Right lobe of liver (tissue), 6 donors: ENCODE results near the gene ZNF280D. TPM values are rescaled to one million over a fixed set of nuclear protein-coding genes. Genes with fewer than 3 reads are reported as not detected.

ENCODE experiments used
- ATAC-seq, 4 donors: fragments of 200-7000 bp; cut with Tn5 transposase; one replicate each; pipeline ENCODE4 v1.9.1; 2020; ENCODE audit warnings: mild to moderate bottlenecking in 4 of 4, moderate library complexity in 4 of 4
- DNase-seq, 3 donors: peaks; one replicate each; pipeline ENCODE4 v3.0.0-alpha.2; 2020
- H3K27ac ChIP-seq, 3 donors: fragments of 200-600 bp; one replicate each; pipeline ENCODE4 v1.8.0; 2022
- H3K27me3 ChIP-seq, 2 donors: fragments of 200-600 bp; one replicate each; pipeline ENCODE4 v1.8.0; 2022
- H3K36me3 ChIP-seq, 4 donors: fragments of 200-600 bp; sonication (generic) in 1 of 4; one replicate each; pipeline versions ENCODE4 v1.5.1 to v1.8.0; 2017 to 2022; ENCODE audit warnings: control low read depth in 1 of 4
- H3K4me1 ChIP-seq, 4 donors: fragments of 200-600 bp; sonication (generic) in 1 of 4; one replicate each; pipeline versions ENCODE4 v1.5.1 to v1.8.0; 2017 to 2022; ENCODE audit warnings: control low read depth in 1 of 4
- H3K4me3 ChIP-seq, 3 donors: fragments of 200-600 bp; one replicate each; pipeline ENCODE4 v1.8.0; 2022
- H3K9me3 ChIP-seq, 4 donors: fragments of 200-600 bp; sonication (generic) in 1 of 4; one replicate each; pipeline versions ENCODE4 v1.5.1 to v1.8.0; 2017 to 2022; ENCODE audit warnings: control low read depth in 1 of 4
- POLR2A ChIP-seq: fragments of 450-650 bp; IDR thresholded peaks from one replicate; pipeline ENCODE4 v1.6.1; 2017; ENCODE audit warnings: antibody characterized with exemption, mild to moderate bottlenecking
- WGBS: methylation state at CpG from one replicate; pipeline ENCODE4 v1.1.6; 2018; ENCODE audit warnings: low coverage, low lambda C conversion rate; ENCODE audit not compliant: insufficient coverage; ENCODE audit errors: missing lambda C conversion rate; 5-methylcytosine and 5-hydroxymethylcytosine counted together
- intact Hi-C, 2 donors: fragments of 100-400 bp; cut with DNase I; formaldehyde crosslinking; loops; one replicate each; pipeline versions ENCODE4 v1.11.2 to v1.14.1; 2022
- total RNA-seq, 6 experiments: library from RNA; depleted of rRNA in 2 of 6; stranded (reverse); fragments of >200 nt in 2 of 6; fragmentation: NEBNext Ultra II Directional in 3 of 6; extraction: Animal tissue kit (Norgen Biotek cat#: 25700) in 3 of 6; gene quantifications; one replicate each; pipeline versions ENCODE4 v1.1.0 to v1.2.4, GENCODE V29; 2016 to 2023
- TF ChIP-seq, protein P1 (sequence below), 4 donors: fragments of 200-600 bp in 3 of 4; fragments of 450-650 bp in 1 of 4; IDR thresholded peaks; one replicate each; pipeline versions ENCODE4 v1.5.1 to v1.8.0; 2016 to 2022; ENCODE audit warnings: antibody characterized with exemption in 4 of 4, mild to moderate bottlenecking in 2 of 4
- donor health status: DM: no; HTN: yes; CAD: no.
- donor health status: DM: no; HTN: no; CAD: no.
- donor health status: DM: no; HTN: no; CAD: no.
- donor health status: DM: no; HTN: yes; CAD: no.
- donor health status: DM: no; HTN: yes; CAD: no.

ZNF280D gene
- total RNA-seq, 6 experiments from 2014 or later: 18.2 to 34.0 (median 18.7) TPM

DNA sequence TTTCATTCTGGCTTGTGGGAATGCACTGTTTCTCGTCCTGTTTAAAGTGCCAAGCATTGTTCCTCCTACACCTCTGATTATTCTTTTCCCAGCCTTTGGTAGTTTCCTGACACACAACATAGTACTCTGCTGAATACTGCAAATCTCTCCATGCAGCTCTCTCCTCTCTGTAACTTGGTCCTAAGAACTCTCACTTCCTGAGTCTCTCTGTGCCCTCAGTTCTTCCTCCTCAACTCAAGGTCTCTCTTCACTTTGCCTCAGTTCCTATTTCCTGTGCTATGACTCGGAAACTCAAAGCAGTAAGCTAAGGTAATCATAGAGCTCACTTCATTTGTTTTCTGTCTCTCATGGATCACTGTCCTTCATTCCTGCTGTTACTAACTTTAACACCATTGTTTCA is 113.4 kb downstream of the ZNF280D start:
- no peaks in the 10 kb centered on the region for H3K36me3 ChIP-seq
- H3K27ac ChIP-seq: no peak overlapping the region
- WGBS: 47% methylated on average over 2 of the region's 2 CpGs
- DNase-seq (no peak), ATAC-seq (peak; percentile 38 to 45 (median 40))
- no peaks in the 10 kb centered on the region for H3K4me1 ChIP-seq
- no peaks in the 10 kb centered on the region for H3K27me3 ChIP-seq
- H3K4me3 ChIP-seq: no peak overlapping the region
- no peaks in the 10 kb centered on the region for H3K9me3 ChIP-seq
- TF ChIP-seq, protein P1, sequence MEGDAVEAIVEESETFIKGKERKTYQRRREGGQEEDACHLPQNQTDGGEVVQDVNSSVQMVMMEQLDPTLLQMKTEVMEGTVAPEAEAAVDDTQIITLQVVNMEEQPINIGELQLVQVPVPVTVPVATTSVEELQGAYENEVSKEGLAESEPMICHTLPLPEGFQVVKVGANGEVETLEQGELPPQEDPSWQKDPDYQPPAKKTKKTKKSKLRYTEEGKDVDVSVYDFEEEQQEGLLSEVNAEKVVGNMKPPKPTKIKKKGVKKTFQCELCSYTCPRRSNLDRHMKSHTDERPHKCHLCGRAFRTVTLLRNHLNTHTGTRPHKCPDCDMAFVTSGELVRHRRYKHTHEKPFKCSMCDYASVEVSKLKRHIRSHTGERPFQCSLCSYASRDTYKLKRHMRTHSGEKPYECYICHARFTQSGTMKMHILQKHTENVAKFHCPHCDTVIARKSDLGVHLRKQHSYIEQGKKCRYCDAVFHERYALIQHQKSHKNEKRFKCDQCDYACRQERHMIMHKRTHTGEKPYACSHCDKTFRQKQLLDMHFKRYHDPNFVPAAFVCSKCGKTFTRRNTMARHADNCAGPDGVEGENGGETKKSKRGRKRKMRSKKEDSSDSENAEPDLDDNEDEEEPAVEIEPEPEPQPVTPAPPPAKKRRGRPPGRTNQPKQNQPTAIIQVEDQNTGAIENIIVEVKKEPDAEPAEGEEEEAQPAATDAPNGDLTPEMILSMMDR (IDR thresholded peaks at IDR 0.05): no peak
- no peak for TF ChIP-seq POLR2A
- intact Hi-C loops: no loop called here

DNA sequence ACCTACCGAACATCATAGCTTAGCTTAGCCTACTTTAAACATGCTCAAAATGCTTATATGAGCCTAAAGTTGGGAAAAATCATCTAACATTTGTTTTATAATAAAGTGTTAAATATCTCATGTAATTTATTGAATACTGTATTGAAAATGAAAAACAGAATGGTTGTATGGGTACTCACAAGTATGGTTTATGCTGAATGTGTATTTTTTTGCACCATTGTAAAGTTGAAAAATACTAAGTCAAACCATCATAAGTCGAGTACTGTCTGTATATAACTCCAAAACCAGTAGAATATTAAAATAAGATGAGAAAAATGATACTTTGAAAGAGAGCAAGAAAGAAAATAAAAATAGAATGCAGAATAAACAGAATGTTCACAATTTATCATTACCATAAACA is 115.7 kb downstream of the ZNF280D start:
- Histone ChIP-seq H3K27me3 (no peaks in the 10 kb centered on the region), H3K9me3 (no peaks in the 10 kb centered on the region), H3K27ac (no peak overlapping the region), H3K4me1 (no peaks in the 10 kb centered on the region), H3K4me3 (no peak overlapping the region), H3K36me3 (no peaks in the 10 kb centered on the region)
- intact Hi-C loops: no loop called here
- 89% methylated on average over 2 of the region's 2 CpGs for WGBS
- TF ChIP-seq, protein P1 (IDR thresholded peaks at IDR 0.05): no peak
- no peak for TF ChIP-seq POLR2A
- no peak for DNase-seq
- no peak for ATAC-seq

DNA sequence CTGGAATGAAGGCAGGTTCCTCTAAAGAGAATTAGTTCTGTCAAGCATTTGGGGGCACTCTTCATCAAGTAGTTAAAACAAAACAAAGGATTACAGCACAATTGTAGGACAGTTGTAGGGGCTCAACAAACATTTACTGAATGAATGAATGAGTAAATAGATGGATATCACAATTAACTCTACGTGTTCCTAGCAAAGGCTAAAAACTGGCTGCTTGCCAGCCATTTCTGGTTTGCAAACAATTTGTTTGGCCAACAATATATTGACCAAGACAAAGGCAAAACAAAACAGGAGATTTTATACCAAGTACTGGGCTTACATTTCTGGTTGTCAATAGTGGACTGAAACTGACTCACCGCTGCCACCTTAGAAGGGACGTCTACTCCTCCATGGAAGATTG is 116.8 kb downstream of the ZNF280D start:
- 58% methylated on average over 3 of the region's 3 CpGs for WGBS
- Histone ChIP-seq H3K27me3 (no peaks in the 10 kb centered on the region), H3K9me3 (no peaks in the 10 kb centered on the region), H3K4me1 (no peaks in the 10 kb centered on the region), H3K27ac (no peak overlapping the region), H3K36me3 (no peaks in the 10 kb centered on the region), H3K4me3 (no peak overlapping the region)
- TF ChIP-seq POLR2A: no peak
- TF ChIP-seq, protein P1 (IDR thresholded peaks at IDR 0.05): no peak
- no peak for DNase-seq
- intact Hi-C loops: no loop called here
- peak in 1 of 4 donors; percentile 53 for ATAC-seq

- Histone ChIP-seq H3K9me3 (no peaks in the 10 kb centered on the region), H3K4me3 (no peak overlapping the region), H3K36me3 (no peaks in the 10 kb centered on the region), H3K4me1 (no peaks in the 10 kb centered on the region), H3K27ac (no peak overlapping the region), H3K27me3 (no peaks in the 10 kb centered on the region)
- 87% methylated on average over 3 of the region's 4 CpGs for WGBS
- no peak for TF ChIP-seq POLR2A
- TF ChIP-seq, protein P1 (IDR thresholded peaks at IDR 0.05): no peak
- intact Hi-C loops: no loop called here
- DNase-seq: no peak
- no peak for ATAC-seq
Observed at GRCh38 chr15:56613811-56614210, 119.5 kb downstream of the ZNF280D start.

DNA sequence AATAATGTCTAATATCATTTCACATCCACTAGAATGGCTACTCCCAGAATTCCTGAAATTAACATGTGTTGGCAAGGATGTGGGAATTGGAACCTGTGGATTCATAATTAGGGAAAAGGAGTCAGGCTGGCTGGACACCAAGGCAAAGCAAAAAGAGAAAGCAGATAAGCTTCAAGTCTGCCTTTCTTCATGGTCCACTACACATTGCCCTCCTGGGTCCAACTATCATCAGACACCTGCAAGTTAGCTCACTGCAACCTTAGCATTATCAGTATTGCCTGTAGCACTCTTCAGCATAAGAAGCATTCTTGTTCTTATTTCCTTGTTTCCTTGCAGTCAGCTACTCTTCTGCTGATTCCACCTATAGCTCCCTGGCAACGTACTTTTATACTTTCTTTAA is 124.3 kb downstream of the ZNF280D start:
- no peak for TF ChIP-seq POLR2A
- TF ChIP-seq, protein P1 (IDR thresholded peaks at IDR 0.05): no peak
- DNase-seq (no peak), ATAC-seq (no peak)
- H3K9me3 ChIP-seq: no peaks in the 10 kb centered on the region
- no peaks in the 10 kb centered on the region for H3K4me1 ChIP-seq
- H3K36me3 ChIP-seq: no peaks in the 10 kb centered on the region
- H3K27ac ChIP-seq: no peak overlapping the region
- no peak overlapping the region for H3K4me3 ChIP-seq
- 89% methylated on average over 1 of the region's 1 CpG for WGBS
- no peaks in the 10 kb centered on the region for H3K27me3 ChIP-seq
- intact Hi-C loops: no loop called here
